Astrocyte (in vitro differentiated cells and primary cell): ENCODE measurements around the gene DUSP10.

ENCODE experiments used
- EZH2 ChIP-seq: IDR thresholded peaks from 2 replicates; pipeline ENCODE4 v1.6.1; 2012; ENCODE audit warnings: mild to moderate bottlenecking, low read length, inconsistent platforms; ENCODE audit not compliant: insufficient read depth
- TF ChIP-seq, protein P1 (sequence below): IDR thresholded peaks from 2 replicates; pipeline ENCODE4 v1.5.1; 2011; ENCODE audit warnings: low read depth, mild to moderate bottlenecking, inconsistent platforms, low read length, moderate library complexity; ENCODE audit not compliant: insufficient read depth

DNA sequence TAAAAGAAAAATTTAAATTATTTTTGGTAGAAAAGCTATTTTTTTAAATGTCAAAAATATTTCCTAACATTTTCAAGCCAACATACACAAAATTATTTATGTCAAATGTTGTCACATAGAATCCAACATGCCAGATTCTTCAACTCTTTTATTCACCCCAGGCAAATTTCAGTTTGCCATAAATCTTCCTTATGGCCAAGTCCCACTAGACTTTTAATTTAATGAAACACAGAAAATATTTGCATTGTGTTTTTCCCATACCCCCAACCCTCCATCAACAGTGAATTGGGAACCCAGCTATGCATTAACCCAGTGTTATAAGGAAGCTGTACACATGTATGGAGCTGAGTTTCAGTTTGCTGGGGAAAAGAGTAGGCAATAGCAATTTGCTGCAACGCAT is 41.4 kb downstream of the DUSP10 start:
- TF ChIP-seq, protein P1, sequence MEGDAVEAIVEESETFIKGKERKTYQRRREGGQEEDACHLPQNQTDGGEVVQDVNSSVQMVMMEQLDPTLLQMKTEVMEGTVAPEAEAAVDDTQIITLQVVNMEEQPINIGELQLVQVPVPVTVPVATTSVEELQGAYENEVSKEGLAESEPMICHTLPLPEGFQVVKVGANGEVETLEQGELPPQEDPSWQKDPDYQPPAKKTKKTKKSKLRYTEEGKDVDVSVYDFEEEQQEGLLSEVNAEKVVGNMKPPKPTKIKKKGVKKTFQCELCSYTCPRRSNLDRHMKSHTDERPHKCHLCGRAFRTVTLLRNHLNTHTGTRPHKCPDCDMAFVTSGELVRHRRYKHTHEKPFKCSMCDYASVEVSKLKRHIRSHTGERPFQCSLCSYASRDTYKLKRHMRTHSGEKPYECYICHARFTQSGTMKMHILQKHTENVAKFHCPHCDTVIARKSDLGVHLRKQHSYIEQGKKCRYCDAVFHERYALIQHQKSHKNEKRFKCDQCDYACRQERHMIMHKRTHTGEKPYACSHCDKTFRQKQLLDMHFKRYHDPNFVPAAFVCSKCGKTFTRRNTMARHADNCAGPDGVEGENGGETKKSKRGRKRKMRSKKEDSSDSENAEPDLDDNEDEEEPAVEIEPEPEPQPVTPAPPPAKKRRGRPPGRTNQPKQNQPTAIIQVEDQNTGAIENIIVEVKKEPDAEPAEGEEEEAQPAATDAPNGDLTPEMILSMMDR = no peak
- no peak for TF ChIP-seq EZH2
